ENCODE results near the gene FBXW7.

GRCh38 chr4:152460488-152460887, 75.4 kb downstream of the FBXW7 start:
- TF ChIP-seq CTCF (conservative IDR thresholded peaks at IDR 0.05) (peak; percentile 12), ZFX (IDR thresholded peaks at IDR 0.05) (no peak)

Data from C4-2B (cell line).